Middle frontal gyrus (tissue), 1 donor: ENCODE measurements around the gene PPP4R3B.

Source experiments
- DNase-seq: peaks from one replicate; pipeline ENCODE4 v3.0.0-alpha.2; 2015; ENCODE audit warnings: low spot score; ENCODE audit errors: extremely low spot score

PPP4R3B gene

GRCh38 chr2:55617175-55618024, at the start of gene PPP4R3B:
TSS of gene PPP4R3B (minus strand) at chr2:55617622. CDS start at chr2:55617285, 337 bp downstream.
- DNase-seq: peak; percentile 99

GRCh38 chr2:55653255-55653654, 35.8 kb upstream of the PPP4R3B start:
- DNase-seq: no peak

- no peak for DNase-seq
Measured at GRCh38 chr2:55649211-55649610, 31.8 kb upstream of the PPP4R3B start.

DNA sequence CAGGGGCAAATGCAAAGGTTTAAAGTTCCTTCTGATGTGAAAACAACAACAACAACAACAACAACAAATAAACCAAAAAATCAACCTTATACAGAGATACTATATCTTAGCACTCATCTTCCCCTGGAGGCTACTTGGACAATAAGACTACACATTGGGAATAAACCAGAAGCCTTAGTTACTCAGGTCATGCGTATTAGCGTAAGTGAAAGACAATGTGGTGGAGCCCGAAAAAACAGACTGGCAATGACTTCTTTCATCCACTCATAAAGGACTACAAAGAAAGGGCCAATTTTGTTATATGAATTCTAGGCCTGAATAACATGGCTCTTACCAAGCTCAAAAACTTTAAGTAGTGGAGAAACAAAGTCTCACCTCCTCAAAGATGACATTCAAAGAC, 19.4 kb upstream of the PPP4R3B start:
- DNase-seq: no peak

DNA sequence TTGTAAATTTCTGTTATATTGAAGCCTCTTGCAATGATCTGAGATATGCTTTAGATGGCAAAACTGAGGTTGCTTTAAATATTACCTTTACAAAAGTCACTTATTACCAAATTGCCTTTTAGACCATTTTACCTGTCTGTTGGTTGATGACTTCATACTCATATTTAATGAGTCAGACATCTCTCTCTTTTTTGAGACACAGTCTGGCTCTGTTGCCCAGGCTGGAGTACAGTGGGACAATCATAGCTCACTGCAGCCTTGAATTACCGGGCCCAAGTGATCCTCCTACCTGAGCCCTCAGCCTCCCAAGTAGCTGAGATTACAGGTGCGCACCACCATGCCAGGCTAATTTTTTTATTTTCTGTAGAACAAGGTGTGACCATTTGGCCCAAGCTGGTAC, 11.5 kb upstream of the PPP4R3B start:
- no peak for DNase-seq

DNA sequence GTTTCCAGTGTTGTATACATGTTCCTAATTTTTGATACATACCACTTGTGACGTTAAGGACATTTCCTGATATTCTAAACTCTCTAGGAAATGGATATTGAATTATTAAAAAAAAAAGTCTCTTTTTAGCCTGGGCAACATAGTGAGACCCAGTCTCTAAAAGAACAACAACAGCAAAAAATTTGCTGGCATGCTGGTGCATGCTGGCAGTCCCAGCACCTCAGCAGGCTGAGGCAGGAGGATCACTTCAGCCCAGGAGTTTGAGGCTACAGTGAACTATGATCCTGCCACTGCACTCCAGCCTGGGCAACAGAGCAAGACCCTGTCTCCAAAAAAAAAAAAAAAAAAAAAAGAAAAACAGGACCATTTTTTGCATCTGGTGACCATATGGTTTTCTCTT, 10.5 kb upstream of the PPP4R3B start:
- DNase-seq: no peak

DNA sequence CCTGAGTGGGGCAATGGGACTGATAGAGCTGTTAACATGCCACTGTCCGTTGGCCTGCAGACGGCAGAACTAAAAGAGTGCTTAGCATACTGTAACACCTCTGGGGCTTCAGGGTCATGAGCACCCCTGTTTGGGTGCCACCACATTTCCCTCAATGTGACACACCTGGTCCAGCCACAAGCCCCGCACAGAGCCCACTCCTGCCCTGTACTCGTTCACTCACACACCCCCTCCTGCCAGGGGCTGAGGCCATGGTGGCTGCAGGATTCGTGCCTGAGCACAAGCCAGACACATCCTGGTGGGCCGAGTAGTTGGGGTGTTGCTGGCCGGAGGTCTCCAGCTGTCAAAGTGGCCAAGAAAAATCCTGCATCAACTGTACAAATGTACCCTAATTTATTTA, 4.4 kb upstream of the PPP4R3B start:
- DNase-seq: no peak

- DNase-seq: no peak
Measured at GRCh38 chr2:55620123-55620779, 2.8 kb upstream of the PPP4R3B start.

- DNase-seq: peak; percentile 57
Measured at GRCh38 chr2:55618275-55619055, 1.0 kb upstream of the PPP4R3B start.

- DNase-seq: no peak
Measured at GRCh38 chr2:55618025-55618274, 528 bp upstream of the PPP4R3B start.

DNA sequence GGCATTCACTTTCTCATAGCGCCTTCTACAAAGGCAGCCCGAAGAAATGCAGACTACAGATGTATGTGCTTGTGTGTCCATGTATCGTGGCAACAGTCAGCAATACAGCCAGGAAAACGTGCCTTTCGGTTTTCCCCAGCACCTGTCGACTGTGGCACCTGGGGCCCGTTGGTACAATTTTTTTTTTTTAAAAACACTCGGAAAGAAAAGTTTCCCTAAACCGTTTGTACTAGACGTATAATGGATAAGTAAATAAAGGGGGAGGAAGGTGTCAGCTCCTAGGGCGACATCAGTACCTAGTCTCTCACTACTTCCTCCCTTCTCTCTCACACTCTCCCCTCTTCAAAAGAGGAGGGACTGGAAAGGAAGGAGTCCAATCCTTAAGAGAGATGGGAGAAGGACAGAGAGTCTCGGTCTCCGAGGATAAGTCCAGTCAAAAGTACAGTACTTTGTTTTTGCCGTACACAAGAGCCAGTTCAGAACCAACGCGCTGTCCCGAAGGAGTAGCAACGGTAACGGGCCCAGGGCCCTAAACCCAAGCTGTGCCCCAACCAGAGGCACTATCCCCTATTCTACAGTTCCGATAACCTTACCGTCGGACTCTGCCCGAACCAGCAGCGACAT, 759 bp downstream of the PPP4R3B start:
- no peak for DNase-seq

GRCh38 chr2:55611997-55612396, 5.4 kb downstream of the PPP4R3B start:
- DNase-seq: no peak

GRCh38 chr2:55610954-55611743, 6.3 kb downstream of the PPP4R3B start:
- no peak for DNase-seq

DNA sequence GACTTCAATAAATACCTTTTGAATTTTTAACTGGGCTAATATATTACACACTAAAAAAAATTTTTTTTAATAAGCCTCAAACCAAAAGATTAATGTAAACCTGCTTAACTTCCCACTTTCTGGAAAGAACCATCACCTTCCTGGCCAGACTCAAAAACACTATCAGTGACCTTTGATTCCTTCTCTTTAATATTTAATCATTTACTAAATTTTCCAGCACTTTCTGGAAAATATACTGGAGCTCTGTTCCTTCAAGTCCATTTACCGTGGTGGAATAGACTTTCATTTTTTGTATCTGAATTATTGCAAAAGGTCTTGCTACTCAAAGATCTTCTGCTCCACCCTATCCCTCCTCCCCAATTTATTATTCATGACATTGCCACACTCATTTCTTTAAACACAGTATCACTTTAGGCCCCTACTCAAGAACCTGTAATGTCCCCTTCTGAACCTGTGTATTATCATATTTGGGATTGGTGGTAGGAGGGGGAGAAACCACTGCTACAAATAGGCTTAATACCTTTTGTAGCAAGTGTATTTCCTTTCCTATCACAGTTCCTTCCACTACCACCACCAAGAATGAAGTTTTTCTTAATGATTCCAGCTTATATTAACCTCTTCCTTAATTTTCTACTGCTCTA, 7.4 kb downstream of the PPP4R3B start:
- DNase-seq: no peak

GRCh38 chr2:55609193-55609794, 8.1 kb downstream of the PPP4R3B start:
- no peak for DNase-seq

- no peak for DNase-seq
Measured at GRCh38 chr2:55607717-55608116, 9.7 kb downstream of the PPP4R3B start.

DNA sequence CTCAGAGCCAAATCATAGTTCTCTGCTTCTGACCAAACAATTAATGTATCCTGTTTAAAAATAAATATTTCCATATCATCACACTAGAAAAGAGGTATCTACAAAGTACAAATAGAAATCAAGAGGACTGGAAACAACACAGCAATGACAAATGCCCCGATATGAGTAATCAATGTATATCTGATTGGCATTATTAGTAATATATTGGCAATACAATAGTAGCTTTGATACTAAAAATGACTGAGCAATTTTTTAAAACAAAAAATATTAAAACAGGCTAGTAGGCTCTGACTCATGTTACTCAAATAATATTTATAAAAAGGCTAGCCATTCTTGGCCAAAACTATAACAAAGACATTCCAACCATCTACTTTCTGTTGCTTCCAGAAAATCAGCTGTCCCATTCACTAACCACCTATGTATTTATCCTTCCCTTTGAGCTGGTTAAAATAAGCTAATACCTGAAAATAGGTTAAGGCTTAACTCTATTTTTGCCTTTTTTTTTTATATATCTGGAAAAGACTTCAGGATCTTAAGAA, 13.3 kb downstream of the PPP4R3B start:
- no peak for DNase-seq

GRCh38 chr2:55601849-55602248, 15.6 kb downstream of the PPP4R3B start:
- no peak for DNase-seq

DNA sequence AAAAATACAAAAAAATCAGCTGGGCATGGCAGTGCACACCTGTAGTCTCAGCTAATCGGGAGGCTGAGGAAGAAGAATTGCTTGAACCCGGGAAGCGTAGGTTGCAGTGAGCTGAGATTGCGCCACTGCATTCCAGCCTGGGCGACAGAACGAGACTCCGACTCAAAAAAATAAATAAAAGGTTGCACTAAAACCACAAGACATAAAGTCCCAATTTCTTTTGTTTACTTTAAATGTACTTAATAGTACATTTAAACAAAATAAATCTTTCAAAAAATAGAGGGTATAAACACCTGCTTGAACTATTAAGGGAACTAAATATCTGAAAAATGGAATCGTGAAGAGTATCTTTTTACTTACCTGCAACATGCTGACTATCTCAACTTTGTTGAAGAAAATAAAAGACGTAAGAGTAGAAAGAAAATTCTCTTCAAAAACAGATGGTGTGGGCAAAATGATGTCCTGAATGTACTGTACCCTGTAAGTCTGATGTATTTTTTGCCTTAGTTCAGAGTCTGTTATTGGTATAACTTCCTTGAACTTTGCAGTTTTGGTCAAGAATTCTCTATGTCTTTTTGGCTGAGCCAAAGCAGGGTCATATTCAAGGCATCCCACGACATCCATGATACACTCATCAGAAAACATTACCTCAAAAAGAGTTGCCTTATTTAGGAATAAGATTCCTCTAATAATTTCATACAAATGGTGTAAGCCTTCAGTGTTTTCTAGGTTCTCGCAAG, 19.2 kb downstream of the PPP4R3B start:
- no peak for DNase-seq
